ENCODE data around the gene PSTPIP1.

PSTPIP1 gene

DNA sequence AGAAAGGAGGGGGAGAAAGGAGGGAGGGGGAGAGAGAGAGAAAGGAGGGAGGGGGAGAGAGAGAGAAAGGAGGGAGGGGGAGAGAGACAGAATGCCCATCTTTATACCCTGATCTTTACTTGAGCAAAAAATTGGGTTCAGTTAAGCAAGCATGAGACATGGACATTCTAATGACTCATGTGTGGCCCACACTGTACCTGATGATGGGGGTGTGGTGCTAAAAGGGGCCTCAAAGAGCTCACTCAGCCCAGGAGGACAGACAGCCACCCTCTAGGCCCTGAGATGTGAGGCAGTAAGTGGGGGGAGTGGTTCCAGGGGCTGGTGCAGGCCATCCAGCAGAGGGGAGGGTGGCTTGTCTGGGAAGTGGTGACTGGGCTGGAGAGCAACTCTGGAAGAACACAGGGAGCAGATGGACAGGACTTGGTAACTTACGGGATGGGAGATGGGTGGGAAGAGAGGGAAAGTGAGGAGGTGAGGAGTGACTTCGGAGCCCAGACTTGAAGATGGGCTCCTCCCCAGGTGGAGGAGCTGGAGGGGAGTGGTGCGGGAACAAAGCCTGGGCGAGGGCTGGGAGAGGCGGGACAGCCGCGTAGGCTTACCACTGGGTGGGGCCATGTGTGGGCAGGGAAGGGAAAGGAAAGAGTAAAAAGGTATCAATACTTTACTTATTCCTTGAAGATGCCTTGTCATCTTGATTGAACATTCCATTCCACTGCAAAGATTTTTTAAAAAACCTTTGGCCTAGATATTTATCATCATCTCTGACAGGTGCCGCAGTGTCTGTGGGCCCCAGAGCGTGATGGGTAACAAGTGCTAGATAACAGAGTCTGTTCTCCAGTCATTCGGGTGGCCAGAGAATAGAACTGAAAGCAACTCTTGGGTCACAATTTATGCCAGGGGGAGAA, 43.6 kb downstream of the PSTPIP1 start:
- in situ Hi-C loops (cut with MboI; ENCODE audit: low sequenced_read_pairs): no loop called here

DNA sequence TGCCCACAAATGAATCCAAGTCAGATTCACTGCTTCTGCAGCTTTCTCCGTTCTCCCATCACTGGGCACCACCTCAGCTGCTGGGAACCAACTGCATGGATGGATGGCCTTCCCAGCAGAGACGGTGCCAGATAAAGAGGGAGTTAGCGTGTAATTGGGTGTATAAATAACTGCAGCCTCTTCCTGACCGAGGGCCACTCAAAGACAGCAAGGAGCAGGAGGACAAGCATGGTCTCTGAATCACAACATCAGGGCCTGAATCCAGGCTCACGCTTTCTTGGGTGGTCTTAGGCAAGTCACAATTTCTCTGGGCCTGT, 44.2 kb downstream of the PSTPIP1 start:
- in situ Hi-C loops (cut with MboI; ENCODE audit: low sequenced_read_pairs): no loop called here

DNA sequence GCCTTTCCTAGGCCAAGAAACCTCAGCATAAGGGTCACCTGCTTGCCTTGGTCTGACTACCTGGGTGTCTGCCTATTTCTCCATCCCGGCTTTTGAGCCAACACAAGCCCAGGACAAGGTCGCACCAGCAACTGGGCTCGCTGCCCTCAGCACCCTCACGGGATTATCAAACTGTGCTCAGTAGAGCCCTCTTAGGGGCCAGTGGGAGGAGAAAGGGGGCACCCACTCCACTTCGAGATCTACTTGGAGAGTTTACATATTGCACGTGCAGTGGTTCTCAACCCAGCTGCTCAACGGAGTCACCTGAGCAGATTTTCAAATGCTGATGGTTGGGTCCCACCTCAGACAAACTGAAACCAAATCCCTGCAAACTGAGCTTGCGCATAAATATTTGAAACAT, 44.9 kb downstream of the PSTPIP1 start:
- in situ Hi-C loops (cut with MboI; ENCODE audit: low sequenced_read_pairs): no loop called here

DNA sequence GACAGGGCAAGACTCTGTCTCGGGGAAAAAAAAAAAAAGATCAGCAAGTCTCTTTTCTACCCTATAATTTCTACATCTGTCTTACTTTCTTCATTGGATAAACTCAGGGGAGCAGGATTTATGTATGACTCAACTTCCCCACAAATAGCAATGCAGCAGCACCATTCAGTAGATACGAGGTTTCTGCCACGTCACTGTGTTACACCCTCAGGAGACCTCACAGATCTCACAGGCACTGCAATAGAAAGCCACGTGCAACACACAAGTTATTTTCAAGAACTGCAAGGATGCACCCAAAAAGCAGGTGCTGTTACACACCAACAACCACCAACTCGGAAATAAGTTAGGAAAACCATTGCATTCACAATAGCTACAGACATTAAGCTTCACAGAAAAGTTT, 45.7 kb downstream of the PSTPIP1 start:
- in situ Hi-C loops (cut with MboI; ENCODE audit: low sequenced_read_pairs): no loop called here

DNA sequence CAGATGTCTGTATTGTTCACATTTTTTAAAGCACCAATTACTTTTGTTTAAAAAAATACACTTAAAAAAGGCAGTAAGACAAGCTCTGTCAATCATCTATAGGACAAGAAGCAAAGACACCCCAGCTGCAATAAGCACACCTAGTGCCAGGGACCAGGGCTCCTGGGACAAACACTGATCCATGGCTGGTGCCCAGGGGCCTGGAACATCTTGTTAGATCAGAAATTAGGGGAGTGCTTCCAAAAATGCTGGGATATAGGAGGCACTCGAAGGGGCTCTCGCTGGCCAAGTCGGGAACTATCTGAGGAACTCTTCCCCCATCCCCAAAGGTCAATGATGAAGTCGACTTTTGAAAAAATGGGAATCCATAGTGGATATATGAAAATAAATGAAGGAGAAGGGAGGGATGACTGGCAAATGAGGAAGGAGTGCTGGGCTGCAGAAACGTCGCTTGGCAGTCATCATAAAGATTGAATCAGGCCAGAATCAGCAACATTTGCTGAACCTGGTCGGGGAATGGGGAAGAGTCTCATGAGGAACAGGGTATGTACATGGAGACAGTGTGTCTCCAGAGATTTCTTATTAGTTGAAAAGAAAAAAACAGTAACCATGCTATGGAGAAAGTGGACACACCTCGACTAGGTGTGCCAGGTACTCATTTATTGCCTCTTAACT, 47.5 kb downstream of the PSTPIP1 start:
- in situ Hi-C loops (cut with MboI; ENCODE audit: low sequenced_read_pairs): no loop called here

DNA sequence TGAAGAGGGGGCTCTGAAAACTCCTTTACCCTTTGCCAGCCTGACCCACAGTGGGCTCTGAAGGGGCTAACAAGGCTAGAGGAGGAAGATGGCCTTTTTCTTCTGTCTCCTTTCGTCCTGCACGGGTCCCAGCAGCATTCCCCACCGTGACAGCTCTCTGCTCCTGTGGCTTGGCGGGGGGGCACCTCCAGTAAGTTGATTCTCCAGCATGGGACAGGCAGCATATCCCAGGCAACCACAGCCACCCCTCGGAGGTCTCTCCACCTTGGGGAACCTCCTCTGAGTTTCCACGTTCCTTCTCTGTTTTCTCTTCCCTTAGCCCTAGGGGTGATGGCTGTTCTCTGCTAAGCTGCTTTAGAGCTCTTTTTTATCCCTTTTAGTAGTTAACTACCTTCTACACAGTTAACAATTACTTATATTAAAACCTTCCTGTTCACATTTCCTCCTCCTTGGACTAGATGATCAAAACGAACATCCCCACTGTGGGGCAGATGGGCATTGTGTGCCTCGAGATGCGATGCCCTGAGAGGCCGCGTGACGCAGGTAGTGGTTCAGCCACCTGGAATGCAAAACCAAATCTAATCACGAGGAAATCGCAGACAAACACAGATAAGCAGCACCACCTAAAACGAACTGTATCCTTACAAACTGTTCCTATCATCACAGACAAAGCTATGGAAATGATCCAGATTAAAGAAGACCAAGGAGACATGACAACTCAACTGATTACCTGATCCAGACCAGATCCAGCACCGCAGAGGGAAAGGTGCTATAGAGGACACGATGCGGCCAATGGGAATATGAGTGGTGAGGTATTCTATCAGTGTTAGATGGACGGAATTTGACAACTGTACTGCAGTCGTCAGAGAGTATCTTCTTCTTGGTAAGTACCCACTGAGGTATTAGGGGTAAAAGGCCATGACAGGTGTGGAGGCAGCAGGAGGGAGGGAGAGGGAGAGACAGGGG, 48.3 kb downstream of the PSTPIP1 start:
- in situ Hi-C loops (cut with MboI; ENCODE audit: low sequenced_read_pairs): no loop called here

DNA sequence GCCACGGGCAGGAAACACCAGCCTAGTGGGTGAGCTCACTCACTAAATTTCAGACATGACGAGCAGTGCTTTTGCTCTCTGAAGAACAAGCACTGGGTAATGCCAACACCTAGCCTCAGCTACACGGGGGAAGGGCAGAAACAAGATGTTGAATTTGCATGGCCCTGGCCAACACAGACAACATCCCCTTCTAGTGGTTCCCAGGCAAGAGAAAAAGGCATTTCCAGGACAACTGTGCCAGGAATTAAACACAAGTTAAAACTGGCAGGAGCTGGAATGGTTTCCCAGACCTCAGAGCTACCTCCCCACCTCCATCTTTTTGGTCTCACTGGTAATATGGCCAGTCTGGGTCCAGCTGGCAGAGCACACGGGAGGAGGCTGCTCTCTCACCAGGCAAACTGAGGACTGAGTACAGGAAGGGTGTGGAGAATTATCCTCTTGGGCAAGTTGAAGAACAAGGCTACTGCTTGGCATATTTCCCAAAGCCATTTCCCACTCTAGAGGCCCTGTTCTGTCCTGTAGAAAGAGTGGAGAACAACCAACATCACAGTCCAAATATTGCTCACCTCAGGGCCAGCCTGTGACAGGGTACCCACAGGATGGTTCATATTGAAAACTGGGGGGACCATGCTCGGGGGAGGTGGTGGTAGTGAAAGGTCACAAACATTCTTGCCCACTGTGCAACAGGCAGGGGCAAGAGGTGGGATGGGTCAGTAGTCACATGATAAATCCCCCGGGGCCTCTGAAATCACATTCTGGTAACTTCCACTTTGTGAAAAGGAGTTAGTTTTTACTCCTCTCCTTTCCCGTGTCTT, 49.5 kb downstream of the PSTPIP1 start:
- in situ Hi-C loops (cut with MboI; ENCODE audit: low sequenced_read_pairs): no loop called here

DNA sequence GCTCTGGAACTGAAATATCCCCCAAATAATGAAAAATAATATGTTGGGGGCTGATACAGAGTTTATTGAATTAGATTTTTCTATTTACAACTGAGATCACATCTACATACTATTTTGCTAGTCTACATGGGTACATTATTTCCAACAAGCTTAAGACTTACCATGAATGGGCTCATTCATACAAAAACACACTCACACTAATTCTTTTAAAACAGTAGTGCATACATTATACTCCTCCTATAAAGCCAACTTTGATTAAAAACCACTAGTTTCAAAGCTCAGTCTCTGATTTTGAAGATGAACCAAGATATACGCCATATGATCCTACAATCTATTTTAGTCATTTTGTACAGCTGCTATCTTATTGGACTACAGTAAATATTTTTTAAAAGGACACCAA, 51.1 kb downstream of the PSTPIP1 start:
- in situ Hi-C loops (cut with MboI; ENCODE audit: low sequenced_read_pairs): no loop called here

DNA sequence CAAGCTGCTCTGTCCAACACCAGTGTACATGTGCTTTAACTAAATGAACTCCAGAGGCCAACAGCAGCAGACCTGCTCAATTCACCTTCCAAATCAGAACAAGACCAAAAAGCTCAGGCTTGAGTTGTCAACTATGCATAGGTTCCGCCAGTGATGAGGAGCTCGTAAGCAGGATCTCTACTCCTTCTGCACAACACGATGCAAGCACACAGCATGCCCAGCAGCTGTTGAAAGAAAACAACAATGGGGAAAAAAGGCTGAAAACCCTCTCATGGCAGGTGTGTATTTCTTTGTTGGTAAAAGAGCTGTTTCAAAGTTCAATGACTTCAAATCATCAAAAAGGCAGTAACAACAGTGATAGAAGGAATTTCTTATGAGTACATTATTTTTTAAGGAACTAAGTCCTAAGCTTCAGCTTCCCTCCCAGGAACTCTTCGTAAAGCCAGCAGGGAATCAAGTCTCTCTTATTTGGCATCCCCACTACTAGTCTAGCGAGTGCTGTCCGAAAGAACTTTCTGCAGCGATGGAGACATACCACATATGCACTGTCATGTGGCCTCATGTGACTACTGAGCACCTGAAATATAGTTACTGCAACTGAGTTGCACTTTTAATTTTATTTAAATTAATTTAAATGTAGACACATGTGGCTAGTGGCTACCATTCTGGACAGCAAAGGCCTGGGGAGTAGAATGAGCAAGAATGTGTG, 51.9 kb downstream of the PSTPIP1 start:
- in situ Hi-C loops (cut with MboI; ENCODE audit: low sequenced_read_pairs): no loop called here

DNA sequence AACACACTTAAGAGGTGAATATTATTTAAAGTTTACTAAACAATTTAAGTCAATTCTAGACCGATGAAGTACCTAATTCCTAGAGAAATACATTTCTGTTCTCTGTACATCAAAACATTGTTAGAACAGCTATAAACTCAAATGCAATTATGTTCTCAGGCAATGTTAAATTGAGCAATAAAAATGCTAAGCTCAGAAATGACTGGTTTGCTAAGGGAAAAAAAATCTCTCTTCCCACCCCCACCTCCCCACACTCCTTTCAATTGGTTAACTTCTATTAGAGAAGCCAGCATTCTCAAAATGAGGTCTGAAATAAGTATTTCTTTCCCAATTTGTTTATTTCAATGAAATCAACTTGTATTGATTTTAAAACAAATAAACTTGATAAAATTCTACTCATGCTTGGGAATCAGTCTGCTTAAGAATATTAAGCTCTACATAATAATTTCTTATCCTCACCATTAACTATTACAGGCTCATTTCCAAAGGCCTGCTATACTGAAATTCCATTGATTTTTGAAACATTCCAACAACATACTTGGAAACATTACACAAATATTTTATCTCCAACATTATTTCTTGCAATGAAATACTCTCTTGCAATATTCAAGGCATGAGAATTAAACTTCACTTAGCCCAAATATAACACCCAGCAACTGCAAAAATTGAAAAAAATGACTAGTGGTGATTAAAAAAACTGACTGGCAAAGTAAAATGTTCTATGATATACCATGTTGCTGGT, 53.4 kb downstream of the PSTPIP1 start:
- in situ Hi-C loops (cut with MboI; ENCODE audit: low sequenced_read_pairs): no loop called here

DNA sequence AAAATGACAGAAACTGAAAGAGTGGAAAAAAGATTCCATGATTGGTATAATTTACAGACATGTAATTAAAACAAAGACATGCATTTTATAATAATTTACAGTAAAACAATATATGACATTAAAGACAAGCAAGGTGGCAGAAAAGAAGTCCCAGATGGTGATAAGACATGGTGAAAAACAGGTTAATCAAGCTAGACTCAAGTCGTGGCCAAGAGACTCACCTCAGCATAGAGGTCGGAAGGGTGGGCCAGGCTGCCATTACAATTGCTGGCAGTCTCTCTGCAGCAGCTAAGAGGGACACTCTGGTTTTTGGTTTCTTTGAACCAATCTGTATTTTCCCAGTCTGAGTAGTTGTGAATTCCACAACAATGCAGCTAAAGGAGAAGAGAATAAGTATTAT, 57.6 kb downstream of the PSTPIP1 start:
- in situ Hi-C loops (cut with MboI; ENCODE audit: low sequenced_read_pairs): no loop called here

DNA sequence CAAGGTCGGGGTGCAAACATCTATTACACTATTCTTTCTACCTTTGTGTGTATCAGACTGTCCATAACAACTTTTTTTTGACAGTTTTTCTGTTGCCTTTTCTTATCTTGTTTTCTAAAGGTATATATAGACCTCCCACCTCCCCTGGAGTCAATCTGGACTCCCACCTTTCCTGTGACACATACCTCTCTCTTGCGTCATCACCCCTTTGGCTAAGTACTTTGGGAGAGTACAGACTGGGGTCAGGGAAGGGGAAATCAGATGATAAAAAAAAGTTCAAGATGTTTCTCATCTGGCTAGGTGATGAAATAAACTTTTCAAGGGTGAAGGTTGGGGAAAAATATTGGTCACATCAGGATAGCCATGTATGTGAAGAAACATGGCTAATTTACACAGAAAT, 58.8 kb downstream of the PSTPIP1 start:
- in situ Hi-C loops (cut with MboI; ENCODE audit: low sequenced_read_pairs): no loop called here

DNA sequence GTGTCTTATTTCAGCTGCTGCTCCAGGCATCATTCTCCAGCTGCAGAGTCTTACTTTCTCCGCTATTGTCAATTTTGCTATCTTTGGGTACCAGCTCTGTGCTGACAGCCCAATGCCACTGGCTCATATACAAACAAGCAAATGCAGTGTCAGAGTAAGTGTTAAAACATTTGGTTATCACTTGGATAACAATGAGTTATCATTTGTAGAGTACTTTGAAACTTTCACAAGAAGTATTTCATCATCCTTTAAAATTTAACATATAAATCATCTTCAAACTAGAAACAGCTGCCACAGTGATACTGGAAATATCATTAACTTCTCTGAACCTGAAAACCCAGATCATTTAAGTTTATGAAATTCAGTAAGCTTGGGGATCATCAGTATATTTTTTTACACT, 62.1 kb downstream of the PSTPIP1 start:
- in situ Hi-C loops (cut with MboI; ENCODE audit: low sequenced_read_pairs): no loop called here

DNA sequence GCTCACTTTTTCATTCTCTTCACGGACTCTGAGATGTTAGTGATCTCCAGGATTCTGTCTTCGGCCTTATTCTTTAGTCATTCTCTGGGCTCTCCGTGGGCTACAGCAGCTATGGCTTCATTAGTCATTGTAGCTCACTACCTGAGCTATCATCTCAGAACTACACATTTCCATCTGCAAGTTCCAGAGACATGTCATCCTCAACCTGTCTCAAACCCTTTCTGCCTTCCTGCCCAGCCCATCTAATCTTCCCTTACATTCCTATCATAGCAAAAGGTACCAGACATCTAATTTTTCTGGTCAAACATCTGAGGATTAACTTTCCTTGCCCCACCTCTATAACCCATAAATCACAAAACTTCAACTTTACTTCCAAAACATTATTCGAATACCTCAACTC, 62.8 kb downstream of the PSTPIP1 start:
- in situ Hi-C loops (cut with MboI; ENCODE audit: low sequenced_read_pairs): no loop called here

DNA sequence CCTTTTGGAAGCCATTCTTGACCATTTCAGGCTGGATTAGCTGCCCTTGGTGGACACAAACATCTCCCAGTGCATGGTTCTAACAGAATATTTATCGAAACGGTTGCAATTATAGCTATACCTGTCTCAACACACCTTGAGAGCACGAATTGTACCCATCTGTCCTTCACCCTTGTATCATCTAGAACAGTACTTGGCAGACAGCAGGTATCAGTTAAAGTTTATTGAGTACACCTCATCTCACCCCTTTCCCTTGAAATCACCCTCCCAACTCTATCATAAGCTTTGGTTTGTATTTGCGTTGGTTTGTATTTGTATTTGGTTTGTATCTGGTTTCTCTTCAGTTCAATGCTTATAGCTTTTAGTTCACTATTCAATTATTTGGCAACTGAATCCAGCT, 63.5 kb downstream of the PSTPIP1 start:
- in situ Hi-C loops (cut with MboI; ENCODE audit: low sequenced_read_pairs): no loop called here

DNA sequence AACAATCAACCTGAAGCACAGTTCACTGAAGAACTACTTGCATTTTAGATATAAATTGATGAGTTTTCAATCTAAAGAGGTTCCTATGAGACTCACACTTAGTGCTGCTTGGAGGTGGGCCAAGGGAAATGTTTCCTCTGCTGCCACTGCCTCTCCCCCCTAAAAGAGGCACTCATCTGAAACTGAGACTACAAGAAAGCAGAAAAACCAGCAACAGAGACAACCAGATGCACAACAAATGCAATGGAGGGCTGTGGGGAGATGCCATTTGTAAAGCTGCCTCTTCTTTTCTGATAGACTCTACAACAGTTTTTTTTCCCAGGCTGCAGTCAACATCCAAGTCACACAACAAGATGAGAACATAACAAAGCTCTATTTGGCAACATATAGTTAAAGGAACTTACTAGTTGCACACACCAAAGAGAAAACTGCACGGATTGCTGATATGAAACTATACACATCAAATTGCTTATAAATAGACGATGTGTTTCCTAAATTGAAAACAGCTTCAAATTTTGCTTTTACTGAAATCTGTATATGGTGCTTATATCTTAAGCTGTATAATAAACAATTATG, 64.9 kb downstream of the PSTPIP1 start:
- in situ Hi-C loops (cut with MboI; ENCODE audit: low sequenced_read_pairs): no loop called here

DNA sequence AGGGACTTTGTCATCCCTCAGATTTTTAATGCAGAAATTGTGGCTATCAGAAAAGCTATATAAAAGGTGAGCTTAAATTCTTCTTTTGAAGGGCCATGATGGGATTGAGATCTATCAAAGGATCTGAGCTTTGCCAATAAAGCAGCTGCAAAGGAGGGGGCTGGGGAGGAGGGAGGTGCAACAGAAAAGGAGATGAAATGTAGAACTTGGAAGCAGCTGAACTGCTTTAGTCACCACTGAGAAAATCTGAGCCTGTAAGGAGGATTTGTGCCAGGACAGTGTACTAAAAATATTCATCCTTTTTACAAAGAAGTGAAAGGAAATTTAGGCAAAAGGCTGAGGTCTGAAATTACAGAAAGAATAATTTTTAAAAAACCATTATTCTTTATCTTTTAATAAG, 65.6 kb downstream of the PSTPIP1 start:
- in situ Hi-C loops (cut with MboI; ENCODE audit: low sequenced_read_pairs): no loop called here

DNA sequence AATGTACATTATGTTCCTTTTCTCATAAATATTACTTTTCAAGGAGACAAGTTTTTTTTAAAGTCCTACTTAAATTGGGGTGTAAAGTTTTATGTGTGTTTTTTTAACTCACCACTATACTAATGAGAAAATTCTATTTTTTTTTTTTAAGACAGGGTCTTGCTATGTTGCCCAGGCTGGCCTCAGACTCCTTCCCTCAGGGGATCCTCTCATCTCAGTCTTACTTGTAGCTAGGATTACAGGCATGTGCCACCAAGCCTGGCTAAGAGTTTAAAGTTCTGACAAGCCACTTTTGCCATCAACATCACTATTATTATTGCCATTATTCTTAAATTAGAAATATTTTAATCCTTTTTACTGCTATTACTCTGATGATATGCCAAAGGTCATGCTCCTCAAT, 68.3 kb downstream of the PSTPIP1 start:
- in situ Hi-C loops (cut with MboI; ENCODE audit: low sequenced_read_pairs): no loop called here

DNA sequence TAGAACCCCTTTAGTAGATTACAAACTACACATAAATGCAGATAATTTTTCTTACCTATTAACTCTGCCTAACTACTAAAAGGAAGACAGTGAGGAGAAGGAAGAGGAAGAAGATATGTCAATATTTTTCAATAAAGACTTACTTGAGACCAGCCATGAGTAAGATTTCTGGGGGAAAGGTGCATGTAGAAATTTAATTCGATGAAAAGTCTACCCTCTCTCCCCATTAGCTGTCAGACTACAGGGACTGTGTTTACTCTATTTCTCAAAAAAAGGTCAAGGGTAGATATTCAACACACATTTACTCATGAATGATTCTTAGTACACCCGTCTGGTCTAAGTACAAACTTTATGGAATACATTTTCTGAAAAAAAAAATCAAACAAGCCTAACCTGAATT, 69.1 kb downstream of the PSTPIP1 start:
- in situ Hi-C loops (cut with MboI; ENCODE audit: low sequenced_read_pairs): no loop called here
